Measurements from ENCODE around the gene HDAC7.

GRCh38 chr12:47858511-47859266, 39.0 kb upstream of the HDAC7 start:
- TF ChIP-seq POLR2AphosphoS5 (IDR thresholded peaks at IDR 0.05; ENCODE audit: low read depth, low read length) (no peak), POLR2A (IDR thresholded peaks at IDR 0.05; ENCODE audit: low read depth, low read length) (no peak), SPI1 (IDR thresholded peaks at IDR 0.05; ENCODE audit: low read depth, low read length) (no peak), TAF1 (IDR thresholded peaks at IDR 0.05; ENCODE audit: low read depth, low read length) (no peak), PAX5 (IDR thresholded peaks at IDR 0.05; ENCODE audit: insufficient read depth, low read length, severe bottlenecking) (no peak)
